ENCODE data around the gene MEGF9.

GRCh38 chr9:120696551-120697230, 17.6 kb downstream of the MEGF9 start:
- TF ChIP-seq POLR2A (IDR thresholded peaks at IDR 0.05) (no peak), CTCF (IDR thresholded peaks at IDR 0.05) (no peak)

All from thyroid gland (tissue), 4 donors.